NCI-H128 (cell line): ENCODE measurements around the gene SSH2.

Experiments used
- DNase-seq: peaks from one replicate; lab custom pipeline; 2025; ENCODE audit not compliant: unreplicated experiment; lab: John Stamatoyannopoulos, UW

The SSH2 gene

GRCh38 chr17:29614349-29615047 lies 315.5 kb downstream of the SSH2 start:
- DNase-seq: no peak

DNA sequence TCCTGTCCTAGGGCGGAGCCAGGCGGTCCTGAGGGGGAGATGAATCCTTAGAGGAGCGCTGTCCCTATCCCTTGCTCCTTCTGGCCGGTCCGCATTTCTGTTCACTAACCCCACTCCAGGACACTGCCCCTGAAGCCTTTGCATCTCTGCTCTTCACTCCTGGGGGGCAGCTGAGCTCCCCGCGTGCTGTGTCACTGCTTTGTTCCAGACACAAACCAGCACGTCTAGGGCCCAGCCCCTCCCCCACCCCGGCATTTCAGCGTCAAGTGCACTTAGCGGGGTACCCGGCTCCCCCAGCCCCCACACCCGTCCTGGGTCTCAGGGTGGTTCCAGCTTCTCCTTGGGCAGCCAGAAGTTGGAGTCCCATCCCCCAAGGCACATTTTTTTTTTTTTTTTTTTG lies 316.2 kb downstream of the SSH2 start:
- no peak for DNase-seq

DNA sequence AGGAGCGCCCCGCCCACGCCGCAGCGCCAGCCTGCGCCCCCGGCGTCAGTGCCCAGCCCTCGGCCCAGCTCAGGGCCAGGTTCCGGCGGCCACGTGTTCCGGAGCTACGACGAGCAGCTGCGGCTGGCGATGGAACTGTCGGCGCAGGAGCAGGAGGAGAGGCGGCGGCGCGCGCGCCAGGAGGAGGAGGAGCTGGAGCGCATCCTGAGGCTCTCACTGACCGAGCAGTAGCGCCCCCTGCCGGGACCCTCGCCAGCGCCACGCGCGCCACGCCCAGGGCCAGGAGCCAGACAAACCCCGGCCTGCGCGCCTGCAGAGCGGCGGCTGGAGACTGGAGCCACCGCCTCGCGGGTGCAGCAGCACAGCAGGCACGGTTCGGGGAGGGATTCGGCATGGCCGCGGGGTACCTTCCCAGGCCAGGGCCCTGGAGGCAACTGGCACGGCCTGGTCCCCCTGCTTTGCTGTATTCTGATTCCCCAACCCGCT lies 316.6 kb downstream of the SSH2 start:
- no peak for DNase-seq

DNA sequence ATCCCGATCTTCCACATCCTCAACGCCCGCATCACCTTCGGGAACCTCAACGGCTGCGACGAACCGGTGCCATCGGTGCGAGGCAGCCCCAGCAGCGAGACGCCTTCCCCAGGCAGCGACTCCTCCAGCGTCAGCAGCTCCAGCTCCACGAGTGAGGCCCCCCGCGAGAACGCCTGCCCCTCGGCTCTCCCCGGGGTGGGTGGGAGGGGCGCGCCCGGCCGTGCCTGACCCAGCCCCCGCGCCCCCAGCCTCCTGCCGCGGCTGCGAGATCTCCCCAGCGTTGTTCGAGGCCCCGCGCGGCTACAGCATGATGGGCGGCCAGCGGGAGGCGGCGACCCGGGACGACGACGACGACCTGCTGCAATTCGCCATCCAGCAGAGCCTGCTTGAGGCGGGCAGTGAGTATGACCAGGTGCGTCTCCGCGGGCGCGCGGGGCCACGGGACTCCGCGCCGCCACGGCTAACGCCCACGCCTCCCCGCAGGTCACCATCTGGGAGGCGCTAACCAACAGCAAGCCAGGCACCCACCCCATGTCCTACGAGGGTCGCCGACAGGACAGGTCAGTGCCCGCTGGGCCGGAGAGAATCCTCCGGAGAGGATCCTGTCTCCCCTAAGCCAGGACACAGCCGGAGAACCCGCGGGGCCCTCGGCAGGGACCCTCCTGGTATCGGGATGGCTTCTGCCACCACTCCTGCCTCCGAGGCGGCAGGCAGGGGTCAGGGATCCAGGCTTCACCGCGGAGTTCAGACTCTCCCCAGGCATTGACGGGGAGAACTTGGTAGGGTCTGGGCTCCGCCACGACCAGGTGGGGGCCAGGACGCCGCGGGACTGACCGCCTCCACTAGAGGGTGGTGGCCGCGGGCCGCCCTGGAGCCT lies 317.4 kb downstream of the SSH2 start:
- no peak for DNase-seq

DNA sequence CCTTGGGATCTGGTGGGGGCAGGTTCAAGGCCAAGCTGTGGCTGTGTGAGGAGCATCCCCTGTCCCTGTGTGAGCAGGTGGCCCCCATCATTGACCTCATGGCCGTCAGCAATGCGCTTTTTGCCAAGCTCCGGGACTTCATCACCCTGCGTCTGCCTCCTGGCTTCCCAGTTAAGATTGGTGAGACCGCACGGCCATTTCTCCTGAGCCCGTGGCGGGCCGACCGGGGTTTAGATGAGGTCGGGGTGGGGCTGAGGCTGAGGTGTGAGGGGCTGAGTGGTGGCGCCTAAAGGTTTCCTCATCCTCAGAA lies 318.0 kb downstream of the SSH2 start:
- DNase-seq: no peak

GRCh38 chr17:29611351-29612093 lies 318.5 kb downstream of the SSH2 start:
- no peak for DNase-seq

- DNase-seq: no peak
Observed at GRCh38 chr17:29610395-29610794, 319.6 kb downstream of the SSH2 start.

DNA sequence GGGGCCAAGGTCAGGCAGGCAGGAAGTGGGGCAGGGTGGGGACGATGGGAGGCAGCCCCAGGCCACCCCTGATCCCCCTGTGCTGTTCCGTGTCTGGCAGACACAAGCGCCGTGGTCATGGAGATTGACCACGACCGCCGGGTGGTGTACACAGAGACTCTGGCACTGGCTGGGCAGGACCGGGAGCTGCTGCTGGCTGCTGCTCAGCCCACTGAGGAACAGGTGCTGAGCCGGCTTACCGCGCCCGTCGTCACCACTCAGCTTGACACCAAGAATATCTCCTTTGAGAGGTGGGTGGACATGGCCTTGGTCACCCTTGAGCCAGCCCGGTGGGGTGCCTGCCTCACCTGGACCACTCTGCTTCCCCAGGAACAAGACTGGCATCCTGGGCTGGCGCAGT lies 321.0 kb downstream of the SSH2 start:
- no peak for DNase-seq

GRCh38 chr17:29607557-29608195 lies 322.4 kb downstream of the SSH2 start:
- DNase-seq: no peak

DNA sequence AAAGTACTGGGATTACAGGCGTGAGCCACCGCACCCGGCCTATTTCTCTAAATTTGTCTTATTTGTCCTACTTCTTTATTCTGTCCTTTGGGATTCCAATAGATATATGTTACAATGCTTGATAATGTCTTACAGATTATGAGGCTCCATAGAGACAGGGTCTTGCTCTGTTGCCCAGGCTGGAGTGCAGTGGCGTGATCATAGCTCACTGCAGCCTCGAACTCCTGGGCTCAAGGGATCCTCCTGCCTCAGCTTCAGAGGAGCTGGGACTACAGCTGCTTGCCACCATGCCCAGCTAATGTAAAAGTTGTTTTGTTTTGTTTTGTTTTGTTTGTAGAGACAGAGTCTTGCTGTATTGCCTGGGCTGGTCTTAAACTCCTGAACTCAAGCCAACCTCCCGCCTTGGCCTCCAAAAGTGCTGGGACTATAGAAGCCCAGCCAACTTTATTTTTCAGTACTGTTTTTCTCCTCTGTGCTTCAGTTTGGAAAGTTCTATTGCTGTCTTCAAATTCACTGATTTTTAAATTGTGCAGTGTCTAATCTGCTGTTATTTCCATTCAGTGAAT lies 326.8 kb downstream of the SSH2 start:
- DNase-seq: no peak

DNA sequence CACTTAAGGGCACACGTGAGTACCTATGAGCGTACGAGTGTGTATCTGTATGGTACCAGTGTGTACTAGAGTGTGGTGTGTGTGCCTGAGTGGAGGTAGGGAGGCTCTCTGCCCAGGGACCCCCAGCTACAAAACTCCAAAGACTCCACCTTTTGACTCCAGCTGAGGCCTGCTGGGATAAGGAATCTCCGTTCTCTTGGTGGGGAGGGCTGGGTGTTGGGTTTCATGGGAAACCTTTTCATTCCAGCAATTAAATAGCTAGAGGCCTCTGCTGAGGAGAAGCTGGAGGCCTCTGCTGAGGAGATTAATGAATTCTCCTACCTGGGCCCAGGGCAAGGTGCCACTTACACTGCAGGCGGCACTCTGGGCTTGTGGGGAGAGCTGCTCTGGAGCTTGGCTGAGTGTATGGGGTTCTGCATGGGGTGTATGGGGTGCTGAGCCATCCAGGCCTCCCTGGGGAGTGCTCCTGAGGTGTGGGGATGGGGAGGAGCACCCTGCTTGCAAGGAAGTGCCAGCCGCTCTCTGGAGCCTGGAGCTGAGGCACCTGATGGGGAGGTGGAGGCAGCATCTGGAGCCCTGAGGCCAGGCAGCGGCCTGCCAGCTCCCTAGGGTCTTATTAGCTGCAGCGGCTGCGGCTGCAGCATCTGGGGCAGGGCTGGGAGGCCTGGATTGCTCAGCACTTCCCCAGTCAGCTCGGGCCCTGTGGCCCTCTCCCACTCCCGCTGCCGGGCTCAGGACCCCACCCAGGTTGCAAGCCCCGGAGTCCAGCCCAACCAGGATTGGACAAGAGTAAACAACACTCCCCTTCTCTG lies 332.5 kb downstream of the SSH2 start:
- DNase-seq: no peak

DNA sequence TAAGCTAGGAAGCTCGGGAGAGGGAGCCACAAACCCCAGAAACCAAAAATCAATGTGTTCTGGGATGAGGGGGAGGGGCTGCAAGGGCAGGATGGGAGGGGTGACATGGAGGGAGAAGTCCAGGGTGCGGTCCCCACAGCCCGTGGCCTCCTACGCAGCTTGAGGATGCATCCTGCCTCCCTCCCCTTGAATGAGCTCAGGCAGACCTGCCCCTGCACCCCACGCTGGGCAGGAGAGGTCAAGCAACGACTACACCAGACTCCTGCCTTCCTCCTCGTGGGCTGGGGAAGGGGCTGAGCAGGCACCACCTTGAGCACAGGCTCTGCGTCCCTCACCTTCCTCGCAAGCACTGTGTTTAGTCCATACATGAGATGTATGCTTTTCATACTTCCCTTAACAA lies 333.2 kb downstream of the SSH2 start:
- no peak for DNase-seq

- no peak for DNase-seq
Observed at GRCh38 chr17:29595943-29596774, 333.9 kb downstream of the SSH2 start.

DNA sequence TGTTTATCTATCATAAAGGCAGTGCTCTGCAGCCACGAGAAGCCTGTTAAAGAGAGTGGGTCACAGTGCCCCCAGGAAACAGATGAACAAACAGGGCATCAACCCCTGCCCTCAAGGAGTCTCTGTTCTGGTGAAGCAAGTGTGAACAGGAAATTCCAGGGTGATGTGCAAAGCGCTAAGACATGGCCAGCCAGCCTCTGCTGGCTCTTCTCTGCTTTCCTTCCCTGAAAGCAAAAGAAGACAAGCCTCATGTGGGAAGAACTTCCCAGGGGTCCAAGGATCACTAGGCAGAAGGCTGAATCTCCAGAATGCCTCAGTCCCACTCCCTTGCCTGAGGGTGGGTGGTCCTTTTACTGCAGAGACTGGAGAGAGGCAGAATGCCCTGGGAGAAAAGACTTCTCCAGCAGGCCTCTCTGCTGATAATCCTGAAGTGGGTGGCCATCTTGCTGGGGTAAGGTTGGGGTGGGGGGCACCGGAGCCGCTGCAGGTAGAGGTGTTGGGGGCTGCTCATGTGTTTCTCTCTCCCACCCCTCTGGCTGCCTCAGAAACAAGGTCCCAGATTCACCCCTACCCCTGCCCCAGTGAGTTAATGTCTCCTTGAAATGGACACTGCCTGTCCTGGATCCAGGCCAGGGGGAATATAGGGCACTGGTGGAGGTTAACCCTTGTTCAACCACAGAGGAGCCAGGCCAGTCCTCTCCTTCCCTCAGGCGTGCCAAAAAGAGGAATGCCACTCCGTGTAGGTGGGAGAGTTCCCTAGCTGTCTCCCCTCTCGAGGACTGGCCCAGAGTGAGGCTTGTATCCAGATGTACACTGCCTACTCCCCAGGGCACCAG lies 334.7 kb downstream of the SSH2 start:
- DNase-seq: no peak

GRCh38 chr17:29594519-29595090 lies 335.4 kb downstream of the SSH2 start:
- DNase-seq: no peak

GRCh38 chr17:29593591-29594518 lies 336.2 kb downstream of the SSH2 start:
- DNase-seq: no peak
